Activated B cell treated with CpG ODN at 0.5 μM for 24 hours (primary cell): ENCODE results near the gene CDK19. TPM values are rescaled to one million over a fixed set of nuclear protein-coding genes. Genes with fewer than 3 reads are reported as not detected.

Experiments
- ATAC-seq: fragments of 200-7000 bp; cut with Tn5 transposase; one replicate; pipeline ENCODE4 v1.10.0; 2021; ENCODE audit warnings: low read depth, mild to moderate bottlenecking, moderate library complexity
- CTCF ChIA-PET: fragments of 350-600 bp; sonication (Branson Sonifier 250); formaldehyde crosslinking; loops from one replicate; lab custom pipeline; 2021; ENCODE audit warnings: antibody characterized with exemption; lab: Charles Lee
- POLR2A ChIA-PET: fragments of 350-600 bp; sonication (Branson Sonifier 250); formaldehyde crosslinking; loops from one replicate; lab custom pipeline; 2021; ENCODE audit warnings: antibody characterized with exemption; lab: Charles Lee
- DNase-seq: peaks from one replicate; pipeline ENCODE4 v3.0.0; 2022
- H3K27ac Mint-ChIP-seq: one replicate; pipeline ENCODE4 v1.8.0; 2020; ENCODE audit warnings: mixed read lengths
- H3K27me3 Mint-ChIP-seq: one replicate; pipeline ENCODE4 v1.8.0; 2021; ENCODE audit warnings: mixed read lengths
- H3K36me3 Mint-ChIP-seq: one replicate; pipeline ENCODE4 v1.8.0; 2021; ENCODE audit warnings: low read depth, mixed read lengths
- H3K4me1 Mint-ChIP-seq: one replicate; pipeline ENCODE4 v1.8.0; 2021; ENCODE audit warnings: mixed read lengths
- H3K4me3 Mint-ChIP-seq: one replicate; pipeline ENCODE4 v1.8.0; 2020; ENCODE audit warnings: mild to moderate bottlenecking, mixed read lengths
- H3K9me3 Mint-ChIP-seq: one replicate; pipeline ENCODE4 v1.8.0; 2020; ENCODE audit warnings: mixed read lengths
- CTCF ChIP-seq: fragments of 200-600 bp; IDR thresholded peaks from one replicate; pipeline ENCODE4 v1.8.0; 2022; ENCODE audit warnings: antibody characterized with exemption, mild to moderate bottlenecking
- intact Hi-C: fragments of 100-400 bp; cut with micrococcal nuclease; formaldehyde crosslinking; loops from one replicate; pipeline ENCODE4 v1.15.1; 2024
- total RNA-seq: library from RNA; stranded (reverse); gene quantifications from 2 replicates; pipeline ENCODE4 v1.2.3, GENCODE V29; 2022

The CDK19 gene
- total RNA-seq, 1 donor from 2014 or later: 31.1 TPM

GRCh38 chr6:110593637-110594036 lies 221.6 kb downstream of the CDK19 start:
- Mint-ChIP-seq H3K4me3 (no peak overlapping the region), H3K27me3 (no peaks in the 10 kb centered on the region), H3K9me3 (peaks cover 4% of the 10 kb centered on the region), H3K36me3 (peaks cover 2% of the 10 kb centered on the region), H3K27ac (no peak overlapping the region), H3K4me1 (peaks cover 20% of the 10 kb centered on the region)
- no peak for DNase-seq
- ChIA-PET POLR2A (no interaction called here), CTCF (interaction anchor here (0.5 kb wide), 1 partner anchor 417 kb away, joined by 3 read pairs; no protein-coding TSS in a partner anchor)
- intact Hi-C loops: loop anchor here (5.0 kb wide), 1 partner anchor 389 kb away; the partner anchor contains the start of gene RPF2
- TF ChIP-seq CTCF: no peak
- no peak for ATAC-seq

- ChIA-PET POLR2A (no interaction called here), CTCF (no interaction called here)
- no peak for ATAC-seq
- H3K4me3 Mint-ChIP-seq: no peak overlapping the region
- peaks cover 20% of the 10 kb centered on the region for H3K4me1 Mint-ChIP-seq
- TF ChIP-seq CTCF: no peak
- no peaks in the 10 kb centered on the region for H3K27me3 Mint-ChIP-seq
- no peak overlapping the region for H3K27ac Mint-ChIP-seq
- intact Hi-C loops: loop anchor here (5.0 kb wide), 1 partner anchor 390 kb away; the partner anchor contains the start of gene RPF2
- peaks cover 2% of the 10 kb centered on the region for H3K36me3 Mint-ChIP-seq
- H3K9me3 Mint-ChIP-seq: peaks cover 4% of the 10 kb centered on the region
- DNase-seq: no peak
Measured at GRCh38 chr6:110592765-110593164, 222.5 kb downstream of the CDK19 start.

- no peak for ATAC-seq
Measured at GRCh38 chr6:110590821-110591351, 224.4 kb downstream of the CDK19 start.

DNA sequence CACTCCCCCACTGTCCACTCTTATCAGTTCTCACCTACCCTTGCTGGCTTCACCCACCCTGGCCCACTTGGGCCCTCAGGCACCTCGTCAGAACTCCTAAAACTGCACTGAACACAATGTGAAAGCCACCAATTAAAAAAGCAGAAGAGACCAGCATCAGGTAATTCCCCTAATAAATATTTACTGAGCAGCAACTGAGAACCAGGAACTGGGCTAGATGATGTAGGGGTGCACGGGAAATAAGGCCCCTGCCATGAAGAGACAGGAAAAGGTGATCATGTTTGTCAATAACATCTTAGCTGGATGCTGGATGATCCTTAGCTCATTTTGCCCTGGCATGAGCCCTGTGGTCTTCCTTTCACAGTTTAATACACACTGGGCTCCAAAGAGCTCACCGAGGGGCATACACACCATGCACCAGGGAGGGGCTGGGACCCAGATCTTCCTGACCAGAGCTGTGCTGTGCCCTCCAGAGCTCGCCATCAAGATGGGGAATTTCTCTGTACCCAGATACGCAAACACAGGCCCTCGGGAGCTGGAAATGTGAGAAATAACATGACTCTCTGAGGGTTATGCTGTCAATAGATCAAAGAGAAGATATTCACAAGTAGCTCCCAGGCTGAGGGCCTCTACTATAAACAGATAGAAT lies 225.3 kb downstream of the CDK19 start:
- H3K9me3 Mint-ChIP-seq: peaks cover 4% of the 10 kb centered on the region
- POLR2A ChIA-PET: interaction anchor here (0.8 to 1.8 kb wide), 3 partner anchors 9 to 368 kb away, joined by 6 to 7 read pairs (median 7); partner anchors contain the start of genes AMD1 and GTF3C6
- ATAC-seq (peak; percentile 98), DNase-seq (peak; percentile 24)
- no peak for TF ChIP-seq CTCF
- H3K4me1 Mint-ChIP-seq: peaks cover 20% of the 10 kb centered on the region
- peak overlapping the region; percentile 15 for H3K4me3 Mint-ChIP-seq
- peak overlapping the region; percentile 92 for H3K27ac Mint-ChIP-seq
- no peaks in the 10 kb centered on the region for H3K27me3 Mint-ChIP-seq
- intact Hi-C loops: loop anchor here (5.0 kb wide), 1 partner anchor 392 kb away; the partner anchor contains the start of gene RPF2
- H3K36me3 Mint-ChIP-seq: peaks cover 2% of the 10 kb centered on the region
- CTCF ChIA-PET: interaction anchor here (0.9 kb wide), 1 partner anchor 30 kb away, joined by 3 read pairs; no protein-coding TSS in a partner anchor

More at GRCh38 chr6:110590821-110591351, 224.4 kb downstream of the CDK19 start:
- intact Hi-C loops: loop anchor here (5.0 kb wide), 1 partner anchor 391 kb away; the partner anchor contains the start of gene RPF2
- H3K27ac Mint-ChIP-seq: peak overlapping the region; percentile 92
- peaks cover 4% of the 10 kb centered on the region for H3K9me3 Mint-ChIP-seq
- H3K27me3 Mint-ChIP-seq: no peaks in the 10 kb centered on the region
- ChIA-PET CTCF (no interaction called here), POLR2A (interaction anchor here (1.3 to 1.8 kb wide), 2 partner anchors 284 to 368 kb away, joined by 6 to 7 read pairs; partner anchors contain the start of genes AMD1 and GTF3C6)
- H3K36me3 Mint-ChIP-seq: peaks cover 2% of the 10 kb centered on the region
- DNase-seq: no peak
- TF ChIP-seq CTCF: no peak
- H3K4me1 Mint-ChIP-seq: peaks cover 20% of the 10 kb centered on the region
- H3K4me3 Mint-ChIP-seq: no peak overlapping the region

- intact Hi-C loops: no loop called here
- DNase-seq (no peak), ATAC-seq (no peak)
- Mint-ChIP-seq H3K9me3 (no peaks in the 10 kb centered on the region), H3K4me3 (no peak overlapping the region), H3K27me3 (no peaks in the 10 kb centered on the region), H3K4me1 (peaks cover 20% of the 10 kb centered on the region), H3K27ac (no peak overlapping the region), H3K36me3 (peaks cover 2% of the 10 kb centered on the region)
- CTCF ChIA-PET: no interaction called here
- POLR2A ChIA-PET: no interaction called here
- TF ChIP-seq CTCF: no peak
Measured at GRCh38 chr6:110587328-110587727, 227.9 kb downstream of the CDK19 start.
